Measurements from ENCODE around the gene NUDT3.
"Not testable (repeated sequence)": the region's sequence is repeated elsewhere in the genome, so short reads cannot be mapped to it uniquely, and the experiment has no call there.

NUDT3 gene

DNA sequence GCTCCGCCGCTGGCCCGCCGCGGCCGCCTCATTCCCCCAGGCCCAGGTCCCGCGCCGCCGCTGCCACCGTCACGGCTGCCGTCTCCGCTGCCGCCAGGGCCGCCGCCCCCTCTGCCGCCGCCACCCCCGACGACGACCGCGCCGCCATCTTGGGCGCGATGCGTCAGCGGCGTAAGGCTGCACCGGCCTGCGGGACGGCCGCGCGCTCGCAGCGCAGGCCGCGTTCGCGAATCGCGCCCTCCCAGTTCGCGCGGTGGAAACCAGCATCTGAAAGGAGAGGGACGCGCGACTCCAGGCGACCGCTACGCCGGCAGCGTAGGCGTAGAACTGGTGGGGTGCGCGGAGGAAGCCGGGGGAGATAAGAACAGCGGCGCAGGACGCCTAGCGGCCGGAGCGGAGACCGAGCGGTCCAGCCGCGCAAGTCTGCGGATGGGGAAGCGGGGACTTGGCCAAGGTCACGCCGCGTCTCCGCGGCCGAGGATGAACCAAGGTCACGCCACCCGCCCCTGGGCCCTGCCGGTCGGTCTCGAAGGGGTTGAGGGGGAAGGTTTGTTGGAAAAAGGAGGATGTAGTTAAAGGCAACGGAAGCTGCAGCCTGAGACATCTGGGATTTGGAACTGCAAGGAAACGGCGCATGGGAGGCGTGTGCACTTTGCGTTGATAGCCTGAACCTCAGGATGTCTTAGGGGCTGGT, at the start of gene NUDT3:
Gene NUDT3 (minus strand): TSS at position 173 of the 694 bp plus-strand sequence. CDS start 307 bp downstream, outside the sequence.
- in situ Hi-C loops (cut with MboI; ENCODE audit: low sequenced_read_pairs), result no loop called here

GRCh38 chr6:34441526-34441925, 49.1 kb upstream of the NUDT3 start:
- in situ Hi-C loops (cut with MboI; ENCODE audit: low sequenced_read_pairs), result no loop called here

DNA sequence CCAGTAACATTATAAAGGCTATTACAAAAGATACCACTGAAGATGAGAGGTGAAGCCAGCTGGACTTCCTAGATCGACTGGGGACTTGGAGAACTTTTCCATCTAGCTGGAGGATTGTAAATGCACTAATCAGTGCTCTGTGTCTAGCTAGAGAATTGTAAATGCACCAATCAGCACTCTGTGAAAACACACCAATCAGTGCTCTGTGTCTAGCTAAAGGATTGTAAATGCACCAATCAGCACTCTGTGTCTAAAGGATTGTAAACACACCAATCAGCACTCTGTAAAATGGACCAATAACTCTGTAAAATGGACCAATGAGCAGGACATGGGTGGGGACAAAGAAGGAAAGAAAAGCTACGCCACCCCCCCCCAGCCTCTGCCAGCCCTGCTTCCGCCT, 47.0 kb upstream of the NUDT3 start:
- in situ Hi-C loops (cut with MboI; ENCODE audit: low sequenced_read_pairs), result no loop called here

DNA sequence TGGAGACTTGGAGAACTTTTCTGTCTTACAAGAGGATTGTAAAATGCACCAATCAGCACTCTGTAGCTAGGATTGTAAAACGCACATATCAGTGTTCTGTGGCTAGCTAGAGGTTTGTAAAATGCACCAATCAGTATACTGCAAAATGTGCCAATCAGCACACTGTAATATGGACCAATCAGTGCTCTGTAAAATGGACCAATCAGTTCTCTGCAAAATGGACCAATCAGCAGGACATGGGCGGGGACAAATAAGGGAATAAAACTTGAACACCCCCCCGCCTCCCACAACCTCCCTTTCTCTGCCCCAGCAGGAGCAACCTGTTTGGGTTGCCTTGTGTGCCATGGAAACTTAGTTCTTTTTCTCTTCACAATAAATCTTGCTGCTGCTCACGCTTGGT, 46.2 kb upstream of the NUDT3 start:
- in situ Hi-C loops (cut with MboI; ENCODE audit: low sequenced_read_pairs), result no loop called here

DNA sequence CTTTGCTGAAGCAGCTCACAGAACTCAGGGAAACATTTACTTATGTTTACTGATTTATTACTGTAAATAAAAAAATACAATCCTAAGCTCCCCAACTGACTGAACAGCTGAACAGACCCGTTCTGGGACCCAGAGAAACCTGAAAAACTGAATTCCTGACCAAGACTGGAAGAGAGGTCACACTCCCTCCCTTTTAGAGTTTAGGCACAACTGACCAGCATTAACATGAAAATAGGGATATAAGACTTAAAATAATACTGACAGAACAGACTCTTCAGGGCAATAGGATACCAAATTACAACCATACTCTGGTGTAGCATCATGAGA, 45.1 kb upstream of the NUDT3 start:
- in situ Hi-C loops (cut with MboI; ENCODE audit: low sequenced_read_pairs), result no loop called here

DNA sequence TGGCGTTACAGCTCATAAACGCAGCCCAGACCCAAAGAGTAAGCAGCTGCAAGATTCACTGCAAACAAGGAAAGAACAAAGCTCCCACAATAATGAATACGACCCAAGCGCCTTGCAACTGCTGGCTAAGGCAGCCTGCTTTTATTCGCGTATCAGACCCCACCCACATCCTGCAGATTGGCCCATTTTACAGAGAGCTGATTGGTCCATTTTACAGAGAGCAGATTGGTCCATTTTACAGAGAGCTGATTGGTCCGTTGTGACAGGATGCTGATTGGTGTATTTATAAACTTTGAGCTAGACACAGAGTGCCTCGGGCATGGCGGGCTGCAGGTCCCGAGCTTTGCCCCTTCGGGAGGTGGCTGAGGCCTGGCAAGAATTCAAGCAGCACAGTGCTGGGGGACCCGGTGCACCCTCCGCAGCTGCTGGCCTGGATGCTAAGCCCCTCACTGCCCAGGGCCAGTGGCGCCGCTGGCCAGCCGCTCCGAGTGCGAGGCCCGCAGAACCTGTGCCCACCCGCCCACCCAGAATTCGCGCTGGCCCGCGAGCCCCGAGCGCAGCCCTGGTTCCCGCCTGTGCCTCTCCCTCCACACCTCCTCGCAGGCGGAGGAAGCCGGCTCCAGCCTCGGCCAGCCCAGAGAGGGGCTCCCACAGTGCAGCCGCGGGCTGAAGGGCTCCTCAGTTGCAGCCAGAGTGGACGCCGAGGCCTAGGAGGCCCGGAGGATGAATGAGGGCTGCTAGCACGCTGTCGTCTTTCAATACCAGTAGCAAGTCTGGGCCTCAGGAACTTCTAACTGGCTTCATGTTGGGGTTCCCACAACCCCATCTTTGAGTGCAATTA, 44.6 kb upstream of the NUDT3 start:
- in situ Hi-C loops (cut with MboI; ENCODE audit: low sequenced_read_pairs), result no loop called here

DNA sequence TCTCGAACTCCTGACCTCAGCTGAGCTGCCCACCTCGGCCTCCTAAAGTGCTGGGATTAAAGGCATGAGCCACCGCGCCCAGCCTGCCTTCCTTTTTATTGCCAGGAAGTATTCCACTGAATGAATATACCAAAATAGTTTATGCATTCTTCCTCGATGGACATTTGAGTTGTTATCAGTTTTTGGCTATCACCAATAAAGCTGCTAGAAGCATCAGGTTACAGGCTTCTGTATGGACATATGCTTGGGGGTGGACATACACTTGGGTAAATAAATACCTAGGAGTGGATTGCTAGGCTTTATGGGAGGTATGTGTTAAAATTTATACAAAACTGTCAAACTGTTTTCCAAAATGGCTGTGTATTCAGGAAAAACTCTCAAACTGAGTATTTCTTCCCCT, 43.4 kb upstream of the NUDT3 start:
- in situ Hi-C loops (cut with MboI; ENCODE audit: low sequenced_read_pairs), result no loop called here

GRCh38 chr6:34425498-34426410, 33.3 kb upstream of the NUDT3 start, which contains the start of gene RPS10:
TSS of gene RPS10 (minus strand) at chr6:34426069. CDS start at chr6:34425221, 848 bp downstream.
- in situ Hi-C loops (cut with MboI; ENCODE audit: low sequenced_read_pairs), result no loop called here

DNA sequence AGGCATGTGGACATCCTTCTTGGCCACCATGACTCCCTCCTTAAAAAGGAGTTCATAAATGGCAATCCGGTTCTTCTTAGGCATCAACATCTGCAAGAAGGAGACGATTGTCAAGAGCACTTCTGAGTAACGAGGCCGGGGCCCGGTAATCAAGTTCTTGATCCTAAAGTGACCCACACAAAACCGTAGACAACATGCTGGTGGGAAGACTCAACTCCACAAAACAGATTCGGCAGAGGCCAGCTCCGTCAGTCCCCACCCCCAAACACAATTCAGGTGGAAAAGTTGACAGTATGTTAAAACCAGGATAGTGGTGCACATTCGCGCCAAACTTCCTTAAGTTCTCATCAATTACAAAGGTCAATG, 32.6 kb upstream of the NUDT3 start:
- in situ Hi-C loops (cut with MboI; ENCODE audit: low sequenced_read_pairs), result no loop called here

- in situ Hi-C loops (cut with MboI; ENCODE audit: low sequenced_read_pairs), result no loop called here
Observed at GRCh38 chr6:34424200-34425131, 32.0 kb upstream of the NUDT3 start.

GRCh38 chr6:34423254-34423653, 30.8 kb upstream of the NUDT3 start:
- in situ Hi-C loops (cut with MboI; ENCODE audit: low sequenced_read_pairs), result no loop called here

- in situ Hi-C loops (cut with MboI; ENCODE audit: low sequenced_read_pairs), result loop anchor here (5.0 to 10.0 kb wide), 2 partner anchors 171 to 224 kb away; partner anchors contain the start of gene SMIM29
Observed at GRCh38 chr6:34418367-34418766, 25.9 kb upstream of the NUDT3 start.

- in situ Hi-C loops (cut with MboI; ENCODE audit: low sequenced_read_pairs), result loop anchor here (5.0 to 10.0 kb wide), 2 partner anchors 170 to 222 kb away; partner anchors contain the start of gene SMIM29
Observed at GRCh38 chr6:34416877-34417371, 24.5 kb upstream of the NUDT3 start.

GRCh38 chr6:34414999-34415858, 22.8 kb upstream of the NUDT3 start:
- in situ Hi-C loops (cut with MboI; ENCODE audit: low sequenced_read_pairs), result loop anchor here (5.0 to 10.0 kb wide), 2 partner anchors 168 to 220 kb away; partner anchors contain the start of gene SMIM29

DNA sequence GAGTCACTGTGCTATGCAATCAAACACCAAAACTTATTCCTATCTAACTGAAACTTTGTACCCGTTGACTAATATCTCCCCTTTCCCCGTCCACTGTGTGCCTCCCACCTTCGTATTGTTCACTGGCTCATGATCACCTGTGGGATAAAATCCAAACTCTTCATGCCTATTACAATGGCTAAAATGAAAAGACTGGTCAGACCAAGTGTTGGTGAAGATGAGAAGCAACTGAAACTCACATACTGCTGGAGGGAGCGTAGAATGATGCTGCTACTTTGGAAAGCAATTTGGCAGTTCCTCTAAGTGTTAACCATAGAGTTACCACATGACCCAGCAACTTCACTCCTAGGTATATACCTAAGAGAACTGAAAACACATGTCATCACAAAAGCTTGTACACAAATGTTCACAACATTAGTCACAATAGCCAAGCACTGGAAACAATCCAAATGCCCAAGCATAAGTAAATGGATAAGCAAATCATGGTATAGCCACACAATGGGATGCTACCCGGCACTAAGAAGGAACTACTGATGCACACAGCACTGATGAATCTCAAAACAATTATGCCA, 20.3 kb upstream of the NUDT3 start:
- in situ Hi-C loops (cut with MboI; ENCODE audit: low sequenced_read_pairs), result loop anchor here (10.0 kb wide), 1 partner anchor 218 kb away; no protein-coding TSS in a partner anchor

GRCh38 chr6:34412016-34412415, 19.5 kb upstream of the NUDT3 start:
- in situ Hi-C loops (cut with MboI; ENCODE audit: low sequenced_read_pairs), result loop anchor here (10.0 kb wide), 1 partner anchor 217 kb away; no protein-coding TSS in a partner anchor

DNA sequence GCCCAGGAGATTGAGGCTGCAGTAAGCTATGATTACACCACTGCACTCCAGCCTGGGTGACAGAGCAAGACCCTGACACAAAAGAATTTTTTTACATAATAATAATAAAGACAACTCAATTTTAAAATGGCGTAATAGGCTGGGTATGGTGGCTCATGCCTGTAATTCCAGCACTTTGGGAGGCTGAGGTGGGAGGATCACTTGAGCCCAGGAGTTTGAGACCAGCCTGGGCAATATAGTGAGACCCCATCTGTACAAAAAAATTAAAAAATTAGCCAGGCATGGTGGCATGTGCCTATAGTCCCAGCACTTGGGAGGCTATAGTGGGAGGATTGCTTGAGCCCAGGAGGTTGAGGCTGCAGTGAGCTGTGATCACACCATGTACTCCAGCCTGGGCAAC, 15.4 kb upstream of the NUDT3 start:
- in situ Hi-C loops (cut with MboI; ENCODE audit: low sequenced_read_pairs), result not testable (repeated sequence)

- in situ Hi-C loops (cut with MboI; ENCODE audit: low sequenced_read_pairs), result no loop called here
Observed at GRCh38 chr6:34396518-34396917, 4.0 kb upstream of the NUDT3 start.

Data from HL-60/S4 (cell line).